MCF 10A (cell line): ENCODE measurements around the gene GSC. TPM values are rescaled to one million over a fixed set of nuclear protein-coding genes. Genes with fewer than 3 reads are reported as not detected.

Experiments
- BruUV-seq: library from RNA; stranded (reverse); fragments of 400-500 nt; replicated peaks from 2 replicates; lab custom pipeline; 2021; lab: Mats Ljungman, UMichigan
- CTCF ChIA-PET: fragments of 300-600 bp; sonication (Branson Sonifier 250); formaldehyde crosslinking; extraction: SDS; loops from one replicate; lab custom pipeline; 2021; ENCODE audit warnings: antibody characterized with exemption, inconsistent platforms; lab: Yijun Ruan, JAX
- POLR2A ChIA-PET: fragments of 300-600, 350-650 bp; sonication (Branson Sonifier 250); formaldehyde crosslinking; extraction: SDS; loops from one replicate; lab custom pipeline; 2020; ENCODE audit warnings: antibody characterized with exemption, inconsistent platforms; lab: Yijun Ruan, JAX
- DNase-seq: peaks from one replicate; pipeline ENCODE4 v3.0.0-alpha.2; 2018; ENCODE audit not compliant: unreplicated experiment
- H3K27ac Mint-ChIP-seq: one replicate; pipeline ENCODE4 v1.8.0; 2022; ENCODE audit warnings: mild to moderate bottlenecking, low read depth, mixed read lengths; ENCODE audit not compliant: unreplicated experiment
- H3K27me3 Mint-ChIP-seq: one replicate; pipeline ENCODE4 v1.8.0; 2022; ENCODE audit warnings: mixed read lengths; ENCODE audit not compliant: insufficient read depth, unreplicated experiment
- H3K36me3 Mint-ChIP-seq: one replicate; pipeline ENCODE4 v1.8.0; 2022; ENCODE audit warnings: mild to moderate bottlenecking, moderate library complexity, mixed read lengths; ENCODE audit not compliant: insufficient read depth, unreplicated experiment
- H3K4me1 Mint-ChIP-seq: one replicate; pipeline ENCODE4 v1.8.0; 2022; ENCODE audit warnings: mixed read lengths; ENCODE audit not compliant: insufficient read depth, unreplicated experiment
- H3K4me3 Mint-ChIP-seq: one replicate; pipeline ENCODE4 v1.8.0; 2022; ENCODE audit warnings: mild to moderate bottlenecking, moderate library complexity, mixed read lengths; ENCODE audit not compliant: unreplicated experiment
- H3K9me3 Mint-ChIP-seq: one replicate; pipeline ENCODE4 v1.8.0; 2022; ENCODE audit warnings: mixed read lengths; ENCODE audit not compliant: unreplicated experiment
- CTCF ChIP-seq: fragments of 200-600 bp; IDR thresholded peaks from one replicate; pipeline ENCODE4 v1.8.0; 2022; ENCODE audit warnings: antibody characterized with exemption, mild to moderate bottlenecking; ENCODE audit not compliant: unreplicated experiment
- intact Hi-C: fragments of 100-400 bp; cut with micrococcal nuclease; formaldehyde crosslinking; loops from 2 replicates; pipeline ENCODE4 v1.14.1; 2022
- total RNA-seq: library from RNA; stranded (reverse); gene quantifications from 2 replicates; pipeline ENCODE4 v1.2.3, GENCODE V29; 2022

Gene GSC
- total RNA-seq, 1 experiment from 2014 or later, result not detected

- intact Hi-C loops, result no loop called here
- H3K27me3 Mint-ChIP-seq, result peaks cover 26% of the 10 kb centered on the region
- DNase-seq, result no peak
- no peaks in the 10 kb centered on the region for H3K9me3 Mint-ChIP-seq
- no peak overlapping the region for H3K4me3 Mint-ChIP-seq
- no peak overlapping the region for H3K27ac Mint-ChIP-seq
- CTCF ChIA-PET, result interaction anchor here (0.7 kb wide), 1 partner anchor 482 kb away, joined by 3 read pairs; no protein-coding TSS in a partner anchor
- no TSS peak for BruUV-seq
- no peaks in the 10 kb centered on the region for H3K36me3 Mint-ChIP-seq
- no peak for TF ChIP-seq CTCF
- no peaks in the 10 kb centered on the region for H3K4me1 Mint-ChIP-seq
- POLR2A ChIA-PET, result no interaction called here
Observed at GRCh38 chr14:94761348-94761996, 8.4 kb downstream of the GSC start.

DNA sequence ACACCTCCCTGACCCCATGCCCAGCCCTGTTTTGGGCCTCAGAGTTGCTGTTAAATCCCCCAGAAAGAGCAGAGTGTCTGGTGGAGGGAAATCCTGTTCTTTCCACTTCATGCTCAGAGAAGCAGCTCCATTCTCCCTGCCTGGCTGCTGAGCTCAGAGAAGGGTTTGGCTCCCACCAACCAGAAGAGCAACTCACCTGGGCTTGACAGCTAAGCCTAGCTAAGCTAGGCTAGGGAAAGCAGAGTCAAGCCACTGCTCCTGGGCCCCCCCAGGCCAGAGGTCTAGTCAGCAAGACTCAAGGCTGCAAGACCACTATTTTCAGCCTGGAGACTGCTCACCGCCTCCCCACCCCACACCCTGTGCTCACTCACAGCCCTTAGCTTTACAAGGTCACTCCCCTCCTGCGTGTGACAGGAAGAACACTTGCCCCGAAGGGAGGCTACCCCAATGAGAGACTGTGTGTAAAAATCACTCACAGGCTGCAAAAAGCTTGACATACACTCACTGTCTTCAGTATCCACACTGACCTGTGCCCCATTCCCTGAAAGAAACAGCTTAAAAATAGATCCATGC, 13.5 kb downstream of the GSC start:
- Mint-ChIP-seq H3K4me1 (no peaks in the 10 kb centered on the region), H3K9me3 (no peaks in the 10 kb centered on the region), H3K36me3 (no peaks in the 10 kb centered on the region), H3K27ac (no peak overlapping the region), H3K4me3 (no peak overlapping the region), H3K27me3 (peaks cover 2% of the 10 kb centered on the region)
- intact Hi-C loops, result no loop called here
- no TSS peak for BruUV-seq
- ChIA-PET POLR2A (no interaction called here), CTCF (interaction anchor here (0.7 to 1.1 kb wide), 2 partner anchors 9 to 11 kb away, joined by 3 read pairs; no protein-coding TSS in a partner anchor)
- no peak for TF ChIP-seq CTCF
- no peak for DNase-seq

- H3K36me3 Mint-ChIP-seq, result no peaks in the 10 kb centered on the region
- H3K27ac Mint-ChIP-seq, result no peak overlapping the region
- H3K4me3 Mint-ChIP-seq, result no peak overlapping the region
- POLR2A ChIA-PET, result no interaction called here
- H3K4me1 Mint-ChIP-seq, result no peaks in the 10 kb centered on the region
- no peak for DNase-seq
- H3K9me3 Mint-ChIP-seq, result no peaks in the 10 kb centered on the region
- H3K27me3 Mint-ChIP-seq, result peaks cover 16% of the 10 kb centered on the region
- CTCF ChIA-PET, result no interaction called here
- no peak for TF ChIP-seq CTCF
- intact Hi-C loops, result no loop called here
- BruUV-seq, result no TSS peak
Observed at GRCh38 chr14:94754391-94754942, 15.4 kb downstream of the GSC start.

DNA sequence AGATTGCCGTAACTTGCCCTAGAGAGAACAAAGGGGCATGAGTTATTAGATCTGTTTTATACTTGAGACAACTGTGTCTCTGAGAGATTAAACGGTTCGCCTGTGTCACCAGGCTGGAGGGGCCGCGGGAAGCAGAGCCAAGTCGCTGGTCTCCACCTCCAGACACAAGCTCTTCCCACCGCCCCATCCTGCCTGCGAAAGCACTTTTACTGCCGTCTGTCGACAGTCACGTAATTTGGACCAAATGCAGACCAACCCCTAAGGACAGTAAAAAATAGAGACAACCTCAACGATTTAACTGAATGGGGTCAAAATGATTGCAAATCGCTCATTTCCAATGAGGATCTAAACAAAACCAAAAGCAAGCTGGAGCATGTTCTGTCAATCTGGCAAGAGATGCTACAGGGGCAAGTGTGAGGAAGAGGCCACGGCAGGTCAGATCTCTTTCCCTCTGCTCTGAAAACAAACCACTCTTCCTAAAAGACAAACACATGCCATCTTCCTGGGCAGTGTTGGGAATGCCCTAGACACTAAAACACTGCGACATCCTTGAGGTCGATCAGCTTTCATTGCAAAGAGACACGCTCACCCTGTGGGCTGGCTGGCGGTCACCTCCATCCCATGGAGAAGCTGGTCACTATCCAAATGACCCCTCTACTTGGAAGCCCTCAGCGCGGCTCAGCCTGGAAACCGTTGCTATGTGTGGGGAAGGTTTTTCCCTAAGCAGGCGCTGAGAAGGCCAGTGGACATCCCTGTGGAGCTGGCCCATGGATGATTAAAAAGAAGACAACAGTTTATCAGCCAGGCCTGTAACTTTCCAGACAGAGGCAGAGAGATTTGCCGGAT, 17.1 kb downstream of the GSC start:
- intact Hi-C loops, result no loop called here
- POLR2A ChIA-PET, result no interaction called here
- H3K36me3 Mint-ChIP-seq, result no peaks in the 10 kb centered on the region
- no peak overlapping the region for H3K4me3 Mint-ChIP-seq
- peaks cover 16% of the 10 kb centered on the region for H3K27me3 Mint-ChIP-seq
- no peaks in the 10 kb centered on the region for H3K4me1 Mint-ChIP-seq
- no TSS peak for BruUV-seq
- no peak overlapping the region for H3K27ac Mint-ChIP-seq
- DNase-seq, result no peak
- no peak for TF ChIP-seq CTCF
- CTCF ChIA-PET, result no interaction called here
- no peaks in the 10 kb centered on the region for H3K9me3 Mint-ChIP-seq
